WERI-Rb-1 (cell line): ENCODE results near the gene RAB11FIP5.
"Not testable (repeated sequence)": the region's sequence is repeated elsewhere in the genome, so short reads cannot be mapped to it uniquely, and the experiment has no call there.

Experiments
- DNase-seq: peaks from one replicate; pipeline ENCODE4 v3.0.0-alpha.2; 2020
- H3K27ac ChIP-seq: fragments of 250-450 bp; sonication (Bioruptor Pico); 2 replicates; pipeline ENCODE4 v1.5.1; 2020; ENCODE audit warnings: mild to moderate bottlenecking, moderate library complexity
- H3K27me3 ChIP-seq: fragments of 250-450 bp; sonication (Bioruptor Pico); 2 replicates; pipeline ENCODE4 v1.5.1; 2021; ENCODE audit warnings: mild to moderate bottlenecking, low read depth, moderate library complexity; ENCODE audit not compliant: insufficient read depth, severe bottlenecking
- H3K36me3 ChIP-seq: fragments of 250-450 bp; sonication (Bioruptor Pico); 2 replicates; pipeline ENCODE4 v1.5.1; 2020; ENCODE audit warnings: mild to moderate bottlenecking, moderate library complexity
- H3K4me3 ChIP-seq: 2 replicates; pipeline ENCODE4 v1.5.1; 2011; ENCODE audit warnings: low read depth, mild to moderate bottlenecking, control low read depth, low read length
- H3K9me3 ChIP-seq: fragments of 250-450 bp; sonication (Bioruptor Pico); 2 replicates; pipeline ENCODE4 v1.5.1; 2021; ENCODE audit warnings: mild to moderate bottlenecking, moderate library complexity; ENCODE audit not compliant: severe bottlenecking
- TF ChIP-seq, protein P1 (sequence below): IDR thresholded peaks from 2 replicates; pipeline ENCODE4 v1.5.1; 2011; ENCODE audit warnings: low read depth, mild to moderate bottlenecking, control low read depth, inconsistent platforms, low read length

Gene RAB11FIP5

DNA sequence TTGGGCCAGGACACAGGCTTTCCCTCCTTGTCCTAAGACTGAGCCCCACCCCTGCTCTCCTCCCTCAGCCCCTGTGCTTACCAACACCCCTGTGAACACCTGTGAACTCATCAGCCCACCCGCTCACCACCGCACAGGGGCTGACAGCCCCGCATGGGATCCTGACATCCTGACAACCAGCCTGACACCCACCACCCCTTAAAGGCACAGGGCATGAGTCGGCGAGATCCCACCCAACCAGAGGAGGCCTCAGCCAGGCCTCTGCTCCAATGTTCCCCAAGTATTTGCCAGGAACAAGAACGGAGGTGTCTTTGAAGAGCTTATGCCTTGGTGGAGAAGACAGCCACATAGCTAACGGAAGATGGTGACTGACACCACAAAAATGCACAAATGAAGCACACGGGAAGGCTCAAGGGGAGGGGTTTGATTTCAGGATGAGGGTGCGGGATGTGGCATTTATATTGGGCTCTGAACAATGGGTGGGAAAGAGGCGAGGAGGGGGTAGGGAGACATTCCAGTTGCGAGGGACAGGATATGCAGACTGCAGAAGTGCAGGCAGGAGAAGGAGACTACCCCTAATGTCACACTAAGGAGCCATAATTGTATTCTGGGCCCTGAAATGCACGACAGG lies 11.0 kb downstream of the RAB11FIP5 start:
- Histone ChIP-seq H3K4me3 (no peak overlapping the region), H3K27me3 (no peaks in the 10 kb centered on the region), H3K36me3 (peaks cover 2% of the 10 kb centered on the region; the same call in 1 of the 2 replicates), H3K9me3 (no peaks in the 10 kb centered on the region), H3K27ac (no peak overlapping the region)
- no peak for DNase-seq
- TF ChIP-seq, protein P1, sequence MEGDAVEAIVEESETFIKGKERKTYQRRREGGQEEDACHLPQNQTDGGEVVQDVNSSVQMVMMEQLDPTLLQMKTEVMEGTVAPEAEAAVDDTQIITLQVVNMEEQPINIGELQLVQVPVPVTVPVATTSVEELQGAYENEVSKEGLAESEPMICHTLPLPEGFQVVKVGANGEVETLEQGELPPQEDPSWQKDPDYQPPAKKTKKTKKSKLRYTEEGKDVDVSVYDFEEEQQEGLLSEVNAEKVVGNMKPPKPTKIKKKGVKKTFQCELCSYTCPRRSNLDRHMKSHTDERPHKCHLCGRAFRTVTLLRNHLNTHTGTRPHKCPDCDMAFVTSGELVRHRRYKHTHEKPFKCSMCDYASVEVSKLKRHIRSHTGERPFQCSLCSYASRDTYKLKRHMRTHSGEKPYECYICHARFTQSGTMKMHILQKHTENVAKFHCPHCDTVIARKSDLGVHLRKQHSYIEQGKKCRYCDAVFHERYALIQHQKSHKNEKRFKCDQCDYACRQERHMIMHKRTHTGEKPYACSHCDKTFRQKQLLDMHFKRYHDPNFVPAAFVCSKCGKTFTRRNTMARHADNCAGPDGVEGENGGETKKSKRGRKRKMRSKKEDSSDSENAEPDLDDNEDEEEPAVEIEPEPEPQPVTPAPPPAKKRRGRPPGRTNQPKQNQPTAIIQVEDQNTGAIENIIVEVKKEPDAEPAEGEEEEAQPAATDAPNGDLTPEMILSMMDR, result no peak

- Histone ChIP-seq H3K27ac (no peak overlapping the region), H3K4me3 (no peak overlapping the region), H3K9me3 (no peaks in the 10 kb centered on the region), H3K36me3 (peaks cover 2% of the 10 kb centered on the region; the same call in 1 of the 2 replicates), H3K27me3 (no peaks in the 10 kb centered on the region)
- TF ChIP-seq, protein P1, result no peak
- no peak for DNase-seq
Measured at GRCh38 chr2:73100956-73101355, 11.8 kb downstream of the RAB11FIP5 start.

DNA sequence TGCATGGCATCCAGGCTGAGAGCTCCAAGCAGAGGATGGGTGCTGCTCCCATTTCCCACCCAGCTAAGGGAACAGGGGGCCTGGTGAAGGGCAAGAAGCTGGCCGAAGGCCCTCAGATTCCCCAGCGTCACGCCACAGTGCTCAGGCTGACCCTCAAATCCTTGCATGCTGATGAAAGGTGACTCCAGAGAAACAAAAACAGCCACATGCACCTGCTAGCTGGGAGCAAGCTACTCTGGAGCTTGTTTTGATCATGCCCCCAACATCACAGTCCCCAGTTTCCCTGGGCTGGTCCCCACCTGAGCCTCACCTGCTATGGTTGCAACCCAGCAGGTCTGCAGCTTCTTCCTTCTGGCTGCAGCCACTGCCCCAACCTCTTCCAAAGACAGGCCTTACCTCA lies 13.3 kb downstream of the RAB11FIP5 start:
- Histone ChIP-seq H3K9me3 (no peaks in the 10 kb centered on the region), H3K27ac (no peak overlapping the region), H3K4me3 (no peak overlapping the region), H3K27me3 (no peaks in the 10 kb centered on the region), H3K36me3 (no peaks in the 10 kb centered on the region)
- TF ChIP-seq, protein P1, result no peak
- DNase-seq, result no peak

DNA sequence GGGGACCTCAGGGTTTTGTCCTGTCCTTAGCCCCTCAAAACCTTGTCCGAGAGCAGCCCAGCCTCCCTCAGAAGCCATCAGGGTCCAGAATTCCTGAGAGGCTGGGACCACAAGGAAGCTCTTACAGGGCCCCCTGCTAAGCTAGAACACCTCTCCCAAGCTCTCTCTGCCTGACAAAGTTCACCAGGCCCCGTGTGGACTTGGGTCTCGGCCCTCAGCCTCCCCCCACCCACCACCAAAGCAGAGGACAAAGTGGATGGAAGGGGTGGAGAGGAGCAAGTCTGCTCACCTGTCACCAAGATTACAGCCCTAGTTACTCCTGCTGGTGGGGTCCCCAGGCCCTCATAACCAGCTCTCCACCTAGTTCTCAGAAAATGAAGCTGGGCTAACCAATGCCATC lies 16.8 kb downstream of the RAB11FIP5 start:
- Histone ChIP-seq H3K36me3 (no peaks in the 10 kb centered on the region), H3K27ac (no peak overlapping the region), H3K9me3 (no peaks in the 10 kb centered on the region), H3K27me3 (no peaks in the 10 kb centered on the region), H3K4me3 (no peak overlapping the region)
- DNase-seq, result no peak
- TF ChIP-seq, protein P1, result no peak

GRCh38 chr2:73093601-73094218 lies 19.0 kb downstream of the RAB11FIP5 start:
- not testable (repeated sequence) for H3K4me3 ChIP-seq, H3K9me3 ChIP-seq, DNase-seq, H3K36me3 ChIP-seq, H3K27ac ChIP-seq, H3K27me3 ChIP-seq

DNA sequence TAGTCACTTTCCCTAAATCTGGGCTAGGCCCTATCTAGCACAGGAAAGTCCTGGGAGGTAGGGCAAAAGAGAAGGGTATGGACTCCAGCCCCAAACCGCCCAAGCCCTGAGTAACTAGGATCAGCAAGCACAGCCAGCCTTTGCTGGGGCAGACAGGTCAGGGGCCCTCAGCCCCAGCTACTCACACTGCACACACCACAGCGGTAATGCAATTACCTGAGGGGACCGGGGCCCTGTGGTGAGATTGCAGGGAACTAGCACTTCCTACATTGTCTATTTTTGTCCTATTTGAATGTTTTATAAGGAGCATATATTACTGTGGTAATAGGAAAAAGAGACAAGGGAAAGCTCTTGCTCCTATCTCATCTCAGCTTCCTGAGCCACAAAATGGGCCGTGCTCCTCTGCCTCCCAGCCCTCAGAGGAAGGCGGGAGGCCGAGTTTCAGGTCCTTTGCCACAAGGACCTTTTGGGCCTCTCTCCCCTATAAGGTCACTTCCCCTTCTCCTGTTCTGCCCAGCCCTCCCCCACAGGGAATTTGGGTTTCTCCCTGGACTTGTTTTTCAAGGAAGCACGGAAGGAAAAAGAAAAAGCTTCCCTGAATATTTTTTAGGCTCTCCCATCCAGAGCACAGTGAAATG lies 20.5 kb downstream of the RAB11FIP5 start:
- H3K36me3 ChIP-seq, result peaks cover 10% of the 10 kb centered on the region
- peak overlapping the region; percentile 61 for H3K27ac ChIP-seq
- H3K4me3 ChIP-seq, result no peak overlapping the region
- H3K9me3 ChIP-seq, result no peaks in the 10 kb centered on the region
- peak; percentile 32 for DNase-seq
- TF ChIP-seq, protein P1, result no peak
- H3K27me3 ChIP-seq, result no peaks in the 10 kb centered on the region
